ENCODE results near the gene FRMD5. TPM values are rescaled to one million over a fixed set of nuclear protein-coding genes. Genes with fewer than 3 reads are reported as not detected.

Gene FRMD5
- total and polyA plus RNA-seq, 2 experiments from 2014 or later, result 0.51 to 3.8 TPM

DNA sequence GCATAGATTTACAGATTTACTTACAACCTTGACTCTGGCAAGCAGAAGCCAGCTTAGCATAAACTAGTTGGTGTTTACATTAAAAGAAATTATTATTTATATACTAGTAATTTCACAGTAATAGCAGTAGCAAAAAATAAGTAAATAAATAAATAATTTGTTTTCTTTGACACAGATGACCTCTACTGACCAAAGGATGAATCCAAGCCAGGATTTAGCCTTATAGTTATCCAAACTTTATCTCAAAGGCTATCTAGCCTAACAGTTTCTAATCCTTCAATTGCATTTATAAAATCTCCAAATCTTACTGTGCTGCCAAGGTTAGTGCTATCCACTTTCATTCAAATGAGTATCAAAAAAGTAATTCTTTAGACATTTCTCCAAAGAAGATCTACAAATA is 64.3 kb downstream of the FRMD5 start:
- no peaks in the 10 kb centered on the region for H3K27me3 ChIP-seq
- H4K20me1 ChIP-seq (ENCODE audit: insufficient read depth, poor library complexity, severe bottlenecking), result no peaks in the 10 kb centered on the region
- H3K4me1 ChIP-seq (ENCODE audit: insufficient read depth), result no peaks in the 10 kb centered on the region
- H3K27ac ChIP-seq, result no peak overlapping the region
- H3K4me2 ChIP-seq, result no peak overlapping the region
- no peaks in the 10 kb centered on the region for H3K9me2 ChIP-seq (replicated peaks; ENCODE audit: insufficient read depth)
- no peak for DNase-seq (ENCODE audit: low spot score)
- H2AFZ ChIP-seq, result no peak overlapping the region
- TF ChIP-seq EZH2phosphoT487 (IDR thresholded peaks at IDR 0.05; ENCODE audit: low read depth, severe bottlenecking, unreplicated experiment), result no peak
- TF ChIP-seq, protein P1, sequence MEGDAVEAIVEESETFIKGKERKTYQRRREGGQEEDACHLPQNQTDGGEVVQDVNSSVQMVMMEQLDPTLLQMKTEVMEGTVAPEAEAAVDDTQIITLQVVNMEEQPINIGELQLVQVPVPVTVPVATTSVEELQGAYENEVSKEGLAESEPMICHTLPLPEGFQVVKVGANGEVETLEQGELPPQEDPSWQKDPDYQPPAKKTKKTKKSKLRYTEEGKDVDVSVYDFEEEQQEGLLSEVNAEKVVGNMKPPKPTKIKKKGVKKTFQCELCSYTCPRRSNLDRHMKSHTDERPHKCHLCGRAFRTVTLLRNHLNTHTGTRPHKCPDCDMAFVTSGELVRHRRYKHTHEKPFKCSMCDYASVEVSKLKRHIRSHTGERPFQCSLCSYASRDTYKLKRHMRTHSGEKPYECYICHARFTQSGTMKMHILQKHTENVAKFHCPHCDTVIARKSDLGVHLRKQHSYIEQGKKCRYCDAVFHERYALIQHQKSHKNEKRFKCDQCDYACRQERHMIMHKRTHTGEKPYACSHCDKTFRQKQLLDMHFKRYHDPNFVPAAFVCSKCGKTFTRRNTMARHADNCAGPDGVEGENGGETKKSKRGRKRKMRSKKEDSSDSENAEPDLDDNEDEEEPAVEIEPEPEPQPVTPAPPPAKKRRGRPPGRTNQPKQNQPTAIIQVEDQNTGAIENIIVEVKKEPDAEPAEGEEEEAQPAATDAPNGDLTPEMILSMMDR (IDR thresholded peaks at IDR 0.05; ENCODE audit: poor library complexity), result peak; percentile 28
- no peak overlapping the region for H3K4me3 ChIP-seq
- no peaks in the 10 kb centered on the region for H3K9me3 ChIP-seq (ENCODE audit: low read depth)
- H3K79me2 ChIP-seq, result no peaks in the 10 kb centered on the region
- no peaks in the 10 kb centered on the region for H3K36me3 ChIP-seq (replicated peaks; ENCODE audit: insufficient read depth, low read depth)

DNA sequence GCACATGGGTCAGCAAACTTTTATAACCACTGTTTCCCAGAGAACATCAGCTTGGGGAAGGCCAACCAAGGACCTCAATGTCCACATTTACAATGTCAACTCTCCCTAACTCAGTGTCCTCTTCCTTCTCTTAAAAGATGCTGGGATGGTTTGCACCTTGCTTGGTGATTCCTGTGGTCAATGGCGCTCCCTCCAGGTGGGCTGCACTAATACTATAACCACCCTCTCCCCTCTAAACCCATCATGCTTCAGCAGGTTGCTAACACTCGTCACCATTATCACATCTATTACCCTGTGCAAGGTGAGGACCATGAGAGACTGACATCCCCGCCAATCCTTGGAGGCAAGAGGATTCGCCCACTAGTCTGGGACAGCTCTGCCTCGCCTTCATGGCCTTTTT is 65.2 kb downstream of the FRMD5 start:
- H3K4me3 ChIP-seq, result no peak overlapping the region
- no peaks in the 10 kb centered on the region for H3K79me2 ChIP-seq
- H3K4me1 ChIP-seq (ENCODE audit: insufficient read depth), result no peaks in the 10 kb centered on the region
- no peak overlapping the region for H2AFZ ChIP-seq
- no peaks in the 10 kb centered on the region for H3K9me3 ChIP-seq (ENCODE audit: low read depth)
- no peak overlapping the region for H3K4me2 ChIP-seq
- DNase-seq (ENCODE audit: low spot score), result no peak
- no peaks in the 10 kb centered on the region for H4K20me1 ChIP-seq (ENCODE audit: insufficient read depth, poor library complexity, severe bottlenecking)
- TF ChIP-seq EZH2phosphoT487 (IDR thresholded peaks at IDR 0.05; ENCODE audit: low read depth, severe bottlenecking, unreplicated experiment) (no peak), EZH2 (IDR thresholded peaks at IDR 0.05; ENCODE audit: borderline replicate concordance) (no peak)
- TF ChIP-seq, protein P1 (IDR thresholded peaks at IDR 0.05; ENCODE audit: poor library complexity), result no peak
- H3K27me3 ChIP-seq, result no peaks in the 10 kb centered on the region
- 89% methylated on average over 5 of the region's 5 CpGs for WGBS (ENCODE audit: low lambda C conversion rate, missing lambda C conversion rate)
- H3K36me3 ChIP-seq (replicated peaks; ENCODE audit: insufficient read depth, low read depth), result no peaks in the 10 kb centered on the region
- no peaks in the 10 kb centered on the region for H3K9me2 ChIP-seq (replicated peaks; ENCODE audit: insufficient read depth)
- H3K27ac ChIP-seq, result no peak overlapping the region

DNA sequence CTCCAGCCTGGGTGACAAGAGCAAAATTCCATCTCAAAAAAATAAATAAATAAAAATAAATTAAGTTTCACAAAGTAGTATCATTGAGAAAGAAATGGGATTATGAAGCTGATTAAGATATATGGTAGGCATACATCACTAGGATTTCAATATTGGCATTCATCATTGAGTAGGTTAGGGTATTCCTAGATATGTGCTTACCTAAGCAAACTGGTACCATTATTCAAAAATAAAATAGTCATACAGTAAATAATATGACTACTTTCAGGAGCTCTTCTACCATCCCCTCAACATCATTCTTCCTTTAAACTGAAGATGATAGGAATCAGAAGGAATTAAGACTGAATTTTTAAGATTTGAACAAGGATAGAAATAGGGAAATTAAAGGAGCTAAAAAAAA is 66.6 kb downstream of the FRMD5 start:
- no peaks in the 10 kb centered on the region for H3K27me3 ChIP-seq
- no peaks in the 10 kb centered on the region for H3K36me3 ChIP-seq (replicated peaks; ENCODE audit: insufficient read depth, low read depth)
- H3K4me1 ChIP-seq (ENCODE audit: insufficient read depth), result no peaks in the 10 kb centered on the region
- no peak overlapping the region for H3K4me3 ChIP-seq
- H2AFZ ChIP-seq, result no peak overlapping the region
- no peaks in the 10 kb centered on the region for H3K79me2 ChIP-seq
- no peaks in the 10 kb centered on the region for H4K20me1 ChIP-seq (ENCODE audit: insufficient read depth, poor library complexity, severe bottlenecking)
- H3K4me2 ChIP-seq, result no peak overlapping the region
- no peaks in the 10 kb centered on the region for H3K9me3 ChIP-seq (ENCODE audit: low read depth)
- H3K27ac ChIP-seq, result no peak overlapping the region
- H3K9me2 ChIP-seq (replicated peaks; ENCODE audit: insufficient read depth), result no peaks in the 10 kb centered on the region
- TF ChIP-seq EZH2phosphoT487 (IDR thresholded peaks at IDR 0.05; ENCODE audit: low read depth, severe bottlenecking, unreplicated experiment) (no peak), EZH2 (IDR thresholded peaks at IDR 0.05; ENCODE audit: borderline replicate concordance) (no peak)
- TF ChIP-seq, protein P1 (IDR thresholded peaks at IDR 0.05; ENCODE audit: poor library complexity), result no peak
- no peak for DNase-seq (ENCODE audit: low spot score)

DNA sequence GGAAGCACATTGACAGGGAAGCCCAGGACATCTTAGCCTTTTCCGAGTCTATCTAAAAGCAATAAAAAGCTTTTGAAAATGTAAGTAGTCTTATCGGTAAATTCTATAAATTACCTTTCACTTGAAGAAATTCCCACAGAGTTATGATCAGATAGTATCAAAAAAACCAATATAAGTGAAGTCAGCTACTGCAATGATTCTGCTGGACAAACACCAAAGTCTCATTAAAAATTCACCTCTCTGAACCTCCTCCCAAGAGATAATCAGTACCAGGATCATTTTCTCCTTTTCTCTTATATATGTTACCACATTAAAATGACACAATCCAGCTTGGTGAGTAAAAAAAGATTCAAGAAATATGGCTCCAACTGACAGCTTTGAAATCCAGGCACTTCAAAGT is 69.2 kb downstream of the FRMD5 start:
- H3K4me2 ChIP-seq, result no peak overlapping the region
- 88% methylated on average over 2 of the region's 2 CpGs for WGBS (ENCODE audit: low lambda C conversion rate, missing lambda C conversion rate)
- H3K27ac ChIP-seq, result no peak overlapping the region
- no peaks in the 10 kb centered on the region for H3K27me3 ChIP-seq
- H3K9me3 ChIP-seq (ENCODE audit: low read depth), result no peaks in the 10 kb centered on the region
- H3K4me3 ChIP-seq, result no peak overlapping the region
- H3K4me1 ChIP-seq (ENCODE audit: insufficient read depth), result no peaks in the 10 kb centered on the region
- no peaks in the 10 kb centered on the region for H4K20me1 ChIP-seq (ENCODE audit: insufficient read depth, poor library complexity, severe bottlenecking)
- H3K36me3 ChIP-seq (replicated peaks; ENCODE audit: insufficient read depth, low read depth), result no peaks in the 10 kb centered on the region
- TF ChIP-seq EZH2phosphoT487 (IDR thresholded peaks at IDR 0.05; ENCODE audit: low read depth, severe bottlenecking, unreplicated experiment) (no peak), EZH2 (IDR thresholded peaks at IDR 0.05; ENCODE audit: borderline replicate concordance) (no peak)
- TF ChIP-seq, protein P1 (IDR thresholded peaks at IDR 0.05; ENCODE audit: poor library complexity), result no peak
- no peaks in the 10 kb centered on the region for H3K79me2 ChIP-seq
- no peaks in the 10 kb centered on the region for H3K9me2 ChIP-seq (replicated peaks; ENCODE audit: insufficient read depth)
- no peak overlapping the region for H2AFZ ChIP-seq
- no peak for DNase-seq (ENCODE audit: low spot score)
